Measurements from ENCODE around the gene CBX5. TPM values are rescaled to one million over a fixed set of nuclear protein-coding genes. Genes with fewer than 3 reads are reported as not detected.
A peak's percentile ranks its signal among the peaks of the same experiment; 100 is the strongest.
"Not testable (repeated sequence)": the region's sequence is repeated elsewhere in the genome, so short reads cannot be mapped to it uniquely, and the experiment has no call there.

CBX5 gene
- 70.2 TPM for total RNA-seq

DNA sequence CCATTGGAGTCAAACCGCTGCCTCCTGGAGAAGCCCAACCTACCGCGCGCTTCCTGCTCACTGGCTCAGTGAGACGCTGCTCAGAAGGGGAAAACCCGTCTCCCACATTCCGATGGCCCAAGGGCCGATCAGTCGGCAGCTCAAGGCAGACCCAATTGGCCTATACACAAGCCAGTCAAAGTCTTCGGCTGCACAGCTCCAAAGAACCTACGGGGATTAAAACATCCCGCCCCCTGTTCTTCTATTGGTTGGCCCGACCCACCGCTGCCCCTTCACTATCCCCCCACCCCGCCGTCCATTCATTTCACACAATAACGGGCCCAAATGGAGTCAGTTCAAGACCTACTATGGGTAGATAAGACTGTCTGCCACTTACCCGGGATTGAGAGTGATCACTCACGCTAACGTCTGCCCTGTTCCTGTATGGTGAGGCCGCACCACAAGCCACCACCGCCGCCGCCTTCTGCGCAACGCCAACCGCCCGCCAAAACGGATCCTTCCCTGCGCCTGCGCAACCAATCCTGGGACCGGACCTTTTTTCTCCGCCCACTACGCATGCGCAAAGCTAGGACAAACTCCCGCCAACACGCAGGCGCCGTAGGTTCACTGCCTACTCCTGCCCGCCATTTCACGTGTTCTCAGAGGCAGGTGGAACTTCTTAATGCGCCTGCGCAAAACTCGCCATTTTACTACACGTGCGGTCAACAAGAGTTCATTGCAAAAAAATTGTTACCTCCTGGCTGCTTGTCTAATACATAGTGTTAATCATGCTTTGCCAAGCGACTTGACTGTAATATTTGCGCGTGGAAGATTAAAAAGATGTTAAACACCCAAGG is at the start of gene CBX5:
Gene CBX5 (minus strand): TSS at position 491 of the 836 bp plus-strand sequence. CDS start 22,472 bp downstream, outside the sequence.
- DNase-seq (ENCODE audit: low spot score), result peak; percentile 100

DNA sequence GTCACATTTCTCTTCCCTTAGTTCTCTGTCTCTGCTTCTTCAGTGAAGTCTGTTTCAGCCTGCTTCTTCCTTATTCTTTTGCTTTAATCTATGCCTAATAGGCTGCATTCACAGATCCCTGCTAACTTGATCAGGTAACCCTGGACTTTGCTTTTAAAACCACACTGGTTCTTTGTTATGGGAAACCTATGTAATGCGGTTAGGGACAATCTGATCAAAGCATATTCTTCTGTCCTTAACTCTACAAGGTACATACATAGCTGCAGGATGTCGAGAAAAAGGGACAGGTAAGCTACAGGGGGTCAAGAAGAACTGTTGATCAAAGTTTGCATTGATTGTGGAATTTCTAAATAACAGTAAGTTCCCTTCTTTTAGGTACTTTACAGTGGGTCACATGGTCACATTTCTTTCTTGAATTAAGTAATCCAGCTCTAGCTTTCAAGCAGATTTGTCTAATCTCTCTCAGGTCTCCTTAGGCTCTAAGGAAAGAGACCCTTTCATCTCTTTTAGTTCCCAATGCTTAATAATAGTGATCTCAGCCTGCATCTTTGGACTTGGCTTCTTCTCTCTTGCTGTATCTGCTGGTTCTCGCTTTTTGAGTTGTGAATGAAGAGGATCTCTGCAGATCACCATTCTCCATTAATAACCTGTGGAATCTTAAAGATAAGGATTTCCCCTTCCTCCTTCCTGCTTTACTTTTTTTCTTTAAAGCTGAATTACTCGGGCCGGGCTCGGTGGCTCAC is 48.8 kb upstream of the CBX5 start:
- no peak for DNase-seq (ENCODE audit: low spot score)

DNA sequence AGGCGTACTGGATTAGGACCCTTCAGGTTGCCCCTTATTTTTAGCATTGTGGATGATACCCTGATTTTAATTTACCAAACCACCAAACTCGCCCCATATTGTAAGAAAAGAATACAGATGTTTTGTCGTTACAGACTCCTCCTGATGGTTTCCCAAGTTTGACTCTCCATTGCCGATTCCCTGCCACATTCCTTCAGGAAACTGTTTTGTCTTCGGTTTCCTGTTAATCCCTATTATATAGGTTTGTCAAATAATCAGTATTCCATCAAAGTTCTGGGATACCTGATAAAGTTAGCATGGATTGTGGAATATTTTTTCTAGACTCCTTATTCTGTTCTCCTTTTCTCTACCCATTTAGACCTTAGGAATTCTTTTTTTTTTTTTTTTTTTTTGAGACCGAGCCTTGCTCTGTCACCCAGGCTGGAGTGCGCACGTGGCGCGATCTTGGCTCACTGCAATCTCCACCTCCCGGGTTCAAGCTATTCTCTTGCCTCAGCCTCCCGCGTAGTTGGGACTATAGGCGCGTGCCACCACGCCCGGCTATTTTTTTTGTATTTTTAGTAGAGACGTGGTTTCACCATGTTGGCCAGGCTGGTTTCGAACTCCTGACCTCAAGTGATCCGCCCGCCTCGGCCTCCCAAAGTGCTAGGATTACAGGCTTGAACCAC is 45.7 kb upstream of the CBX5 start:
- not testable (repeated sequence) for DNase-seq (ENCODE audit: low spot score)

DNA sequence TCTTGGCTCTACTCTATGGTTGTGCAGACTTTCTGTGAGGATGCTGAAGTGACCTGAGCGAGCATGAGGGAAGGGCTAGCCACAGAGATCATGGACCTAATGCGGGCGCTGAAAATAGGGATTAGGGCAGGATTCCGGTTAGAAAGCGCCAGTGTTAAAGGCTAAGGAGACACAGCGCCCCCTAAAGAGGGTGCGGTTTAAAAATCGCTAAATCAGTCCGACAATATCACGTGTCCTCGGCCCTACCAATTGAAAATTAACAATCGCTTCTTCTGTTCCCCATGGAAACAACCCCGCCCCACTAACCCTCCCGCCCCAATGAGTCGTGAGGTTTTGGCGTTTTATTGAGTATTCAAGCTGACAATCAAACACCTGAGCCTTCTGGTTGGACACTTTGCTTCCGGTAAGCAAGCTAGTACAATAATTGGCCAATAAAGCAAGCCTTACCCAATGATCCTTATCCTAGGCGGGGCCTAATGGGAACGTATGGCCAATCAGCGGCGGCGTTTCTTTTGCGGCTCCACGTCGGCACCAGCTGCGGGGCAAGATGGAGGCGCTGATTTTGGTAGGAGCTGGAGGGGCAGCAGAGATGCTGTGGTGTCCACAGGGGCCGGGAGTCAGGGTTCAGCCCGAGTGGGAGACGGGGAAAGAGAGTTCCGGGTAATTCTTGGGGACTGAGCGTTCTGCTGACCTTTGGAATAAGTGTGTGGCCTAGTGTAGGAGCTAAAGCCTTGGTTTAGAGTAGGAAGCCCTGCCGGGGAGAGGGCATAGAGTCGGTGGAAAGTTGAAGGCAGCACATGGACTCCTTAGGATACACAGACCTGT is 44.9 kb upstream of the CBX5 start, which contains the start of gene COPZ1:
Gene COPZ1 (plus strand): TSS at position 515 of the 825 bp plus-strand sequence. CDS start 33 bp downstream, at position 548.
- DNase-seq (ENCODE audit: low spot score), result peak; percentile 97

- no peak for DNase-seq (ENCODE audit: low spot score)
These were observed 41.4 kb upstream of the CBX5 start for GRCh38 chr12:54321363-54321762.

DNA sequence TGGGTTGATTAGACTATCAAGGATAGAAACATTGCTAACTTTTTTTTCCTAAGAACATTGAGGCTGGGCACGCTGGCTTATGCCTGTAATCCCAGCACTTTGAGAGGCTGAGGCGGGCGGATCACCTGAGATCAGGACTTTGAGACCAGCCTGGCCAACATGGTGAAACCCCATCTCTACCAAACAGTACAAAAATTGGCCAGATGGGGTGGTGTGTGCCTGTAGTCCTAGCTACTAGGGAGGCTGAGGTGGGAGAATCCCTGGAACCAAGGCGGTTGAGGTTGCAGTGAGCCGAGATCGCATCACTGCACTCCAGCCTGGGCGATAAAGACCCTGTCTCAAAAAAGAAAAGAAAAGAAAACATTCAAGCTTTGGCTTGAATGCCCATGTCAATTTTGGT is 32.4 kb upstream of the CBX5 start:
- DNase-seq (ENCODE audit: low spot score), result not testable (repeated sequence)

DNA sequence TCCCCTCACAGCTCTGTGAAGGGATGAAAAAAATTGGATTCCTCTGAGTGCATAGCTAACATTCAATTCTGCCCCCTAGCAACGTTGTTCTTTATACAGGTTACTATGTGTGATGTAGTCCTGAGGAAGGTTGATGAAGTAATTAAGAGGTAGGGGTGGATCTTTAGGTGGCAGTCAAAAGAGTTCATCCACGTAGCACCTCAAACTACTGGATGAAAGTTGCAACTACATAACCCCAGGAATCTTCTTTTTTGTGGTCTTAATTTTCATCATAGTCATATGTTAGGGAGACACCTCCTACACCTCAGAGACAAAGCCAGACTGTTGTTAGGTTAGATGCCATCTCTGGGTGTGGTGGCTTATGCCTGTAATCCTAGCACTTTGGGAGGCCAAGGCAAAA is 31.1 kb upstream of the CBX5 start:
- no peak for DNase-seq (ENCODE audit: low spot score)

GRCh38 chr12:54306925-54307741 is 27.2 kb upstream of the CBX5 start:
- DNase-seq (ENCODE audit: low spot score), result peak; percentile 94

- peak; percentile 89 for DNase-seq (ENCODE audit: low spot score)
These were observed 24.4 kb upstream of the CBX5 start for GRCh38 chr12:54304187-54304810.

GRCh38 chr12:54303640-54304039 is 23.7 kb upstream of the CBX5 start:
- no peak for DNase-seq (ENCODE audit: low spot score)

DNA sequence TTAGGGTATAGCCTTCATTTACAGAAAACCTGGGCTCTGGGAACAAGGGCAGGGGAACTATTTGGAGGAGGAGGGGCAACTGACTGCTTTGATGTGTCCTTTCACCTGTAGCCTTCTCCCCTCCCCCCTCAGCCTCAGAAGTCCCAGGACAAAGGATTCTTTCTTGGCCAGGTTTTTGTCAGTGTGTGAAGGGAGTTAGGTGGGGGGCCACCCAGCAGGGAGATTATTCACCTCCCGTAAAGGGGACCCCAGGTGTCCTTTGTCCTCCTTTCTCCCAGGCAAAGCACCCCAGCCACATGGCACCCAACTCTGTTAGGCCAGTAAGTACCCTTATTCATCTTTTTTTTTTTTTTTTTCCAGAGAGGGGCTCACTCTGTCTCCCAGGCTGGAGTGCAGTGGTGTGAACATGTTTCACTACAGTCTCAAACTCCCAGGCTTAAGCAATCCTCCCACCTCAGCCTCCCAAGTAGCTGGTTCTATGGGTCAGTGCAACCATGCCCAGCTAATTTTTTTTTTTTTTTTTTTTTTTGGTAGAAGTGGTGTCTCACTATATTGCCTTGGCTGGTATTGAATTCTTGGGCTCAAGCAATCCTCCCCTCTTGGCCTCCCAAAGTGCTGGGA is 21.6 kb upstream of the CBX5 start:
- no peak for DNase-seq (ENCODE audit: low spot score)

- DNase-seq (ENCODE audit: low spot score), result no peak
These were observed 21.0 kb upstream of the CBX5 start, which contains the start of gene NFE2 for GRCh38 chr12:54300732-54301427. NFE2 (minus strand) TSS chr12:54301015; CDS start chr12:54295248, 5,767 bp downstream.

DNA sequence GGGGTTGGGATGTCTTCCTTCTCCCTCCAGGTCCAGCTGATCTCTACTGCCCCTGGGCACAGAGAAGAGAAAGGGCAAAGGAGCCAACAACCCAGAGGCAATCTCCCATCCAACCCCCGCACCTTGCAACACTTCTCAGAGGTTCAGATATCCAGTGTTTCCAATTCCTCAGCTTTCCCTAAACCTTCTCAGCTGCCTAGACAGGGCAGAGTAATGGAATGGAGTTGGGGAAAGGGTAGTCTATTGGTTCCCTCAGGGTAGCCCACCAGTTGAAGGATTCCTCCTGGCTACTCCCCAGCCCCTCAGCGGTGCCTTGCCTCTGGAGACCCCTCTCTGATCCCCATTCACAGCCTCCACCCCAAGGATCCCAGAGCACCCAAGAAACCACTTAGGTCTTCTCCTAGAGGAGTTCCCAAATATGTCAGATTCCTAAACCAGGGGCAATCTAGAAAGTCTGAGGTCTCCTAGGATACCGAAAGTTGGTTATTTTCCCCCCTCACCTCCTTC is 20.4 kb upstream of the CBX5 start:
- DNase-seq (ENCODE audit: low spot score), result no peak

DNA sequence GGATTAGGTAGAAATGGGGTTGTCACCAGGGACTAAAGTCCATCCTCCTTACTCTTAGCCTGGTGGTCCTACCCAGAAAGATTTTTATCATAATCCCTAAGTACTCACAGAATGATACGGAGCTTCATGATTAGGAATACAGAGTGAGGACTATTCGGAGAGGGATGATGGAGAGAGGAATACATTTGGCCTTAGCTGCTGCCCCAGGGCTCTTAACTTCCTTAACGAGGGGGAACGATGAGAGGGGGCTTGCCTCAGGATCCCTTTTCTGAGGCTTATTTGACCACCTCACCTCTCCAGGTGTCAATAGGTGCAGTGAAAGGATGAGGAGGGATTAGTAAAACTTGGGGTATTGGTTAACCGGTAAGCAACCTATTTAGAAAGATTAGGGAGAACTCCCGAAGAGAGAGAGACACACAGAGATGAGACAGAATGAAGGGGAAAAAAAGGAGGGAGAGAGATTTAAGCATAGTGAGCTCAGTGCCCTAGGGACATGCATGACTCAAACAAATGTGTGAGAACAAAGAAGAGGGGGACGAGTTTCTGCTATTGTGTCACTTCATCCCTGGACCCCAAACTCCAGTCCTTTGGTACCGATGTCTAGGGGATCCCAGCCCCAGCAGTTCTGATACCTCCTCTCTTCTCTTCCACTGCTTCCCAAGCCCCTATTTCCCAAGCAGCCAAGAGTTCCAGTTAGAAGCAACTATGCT is 19.7 kb upstream of the CBX5 start:
- no peak for DNase-seq (ENCODE audit: low spot score)

GRCh38 chr12:54298904-54299303 is 19.0 kb upstream of the CBX5 start:
- DNase-seq (ENCODE audit: low spot score), result no peak

DNA sequence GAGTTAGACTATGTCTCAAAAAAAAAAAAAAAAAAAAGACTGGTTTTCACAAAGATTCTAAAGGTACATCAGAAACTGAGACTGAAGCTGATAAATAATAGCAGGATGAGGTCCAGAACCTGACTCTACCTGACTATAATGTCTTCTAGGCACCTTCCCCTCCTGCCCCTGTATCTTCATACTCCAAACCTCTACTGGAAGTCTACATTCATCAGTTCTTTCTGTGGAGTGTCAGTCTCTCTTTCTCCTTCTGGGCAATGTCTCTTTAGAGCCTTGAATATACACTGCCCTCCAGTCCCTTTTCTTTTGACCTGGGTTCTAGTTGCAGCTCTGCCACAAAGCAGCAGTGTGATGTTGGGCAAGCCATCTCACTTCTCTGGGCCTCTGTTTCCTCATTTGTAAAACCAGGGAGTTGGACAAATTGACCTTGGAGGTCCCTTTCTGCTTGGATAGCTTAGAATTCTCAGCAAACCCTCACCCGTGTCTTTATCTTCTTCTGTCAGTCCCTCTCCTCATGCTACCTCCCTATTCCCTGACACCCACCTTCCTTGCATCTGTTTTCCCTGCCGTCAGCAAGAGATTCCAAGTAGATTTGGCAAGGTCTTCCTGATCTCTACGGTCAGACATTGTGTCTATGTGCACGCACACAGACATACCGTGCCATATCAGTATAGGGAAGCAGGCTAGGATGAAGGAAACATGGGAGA is 16.6 kb upstream of the CBX5 start:
- no peak for DNase-seq (ENCODE audit: low spot score)

DNA sequence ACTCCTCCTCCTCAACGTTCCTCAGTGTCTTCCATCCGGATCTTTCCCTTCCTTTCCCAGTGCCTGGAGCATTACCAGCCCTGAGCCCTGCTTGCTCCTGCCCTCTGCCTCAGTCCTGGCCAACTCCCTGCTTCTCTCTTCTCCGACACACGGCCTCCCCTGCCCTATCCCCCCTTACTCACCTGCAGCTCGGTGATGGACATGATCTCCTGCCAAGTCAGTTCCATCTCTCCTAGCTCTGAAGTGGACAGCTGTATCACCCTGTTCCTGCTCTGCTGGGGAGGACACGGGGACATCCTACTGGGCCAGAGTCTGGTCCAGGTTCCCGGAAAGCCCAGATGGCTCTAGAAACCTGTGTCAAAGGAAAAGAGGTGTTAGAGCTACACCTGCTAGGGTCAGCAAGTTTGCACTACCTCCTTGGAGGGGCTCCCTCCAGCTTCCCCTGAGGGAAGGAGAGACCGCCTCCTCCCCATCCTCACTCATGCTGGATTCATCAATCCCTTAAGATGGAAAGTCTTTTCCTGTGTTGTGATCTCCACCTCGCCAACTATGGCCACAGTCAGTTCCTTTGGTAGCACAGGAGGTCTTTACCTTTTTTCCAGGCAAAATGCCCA is 15.1 kb upstream of the CBX5 start:
- no peak for DNase-seq (ENCODE audit: low spot score)

Data from ureter (tissue), 1 donor.